ENCODE data around the gene MYO5B.

MYO5B gene

GRCh38 chr18:49931760-49932159 lies 263.2 kb downstream of the MYO5B start:
- Histone ChIP-seq H3K9me3 (ENCODE audit: control extremely low read depth in 1 of 5, control insufficient read depth in 4 of 5, insufficient read depth in 2 of 5, low read depth in 1 of 5, low read length in 4 of 5) (no peaks in the 10 kb centered on the region), H3K27ac (ENCODE audit: insufficient read depth in 1 of 2, low read depth in 1 of 2, low read length in 2 of 2, poor library complexity in 1 of 2, severe bottlenecking in 2 of 2) (no peak overlapping the region), H3K4me3 (ENCODE audit: control insufficient read depth in 1 of 7, extremely low read depth in 1 of 7, insufficient read depth in 4 of 7, low read depth in 2 of 7, low read length in 6 of 7) (no peak overlapping the region), H3K27me3 (replicated peaks in 2 of 5; ENCODE audit: control insufficient read depth in 4 of 5, insufficient read depth in 5 of 5, low read length in 4 of 5) (peaks cover 0 to 9% (median 3%) of the 10 kb centered on the region in 5 experiments), H3K36me3 (ENCODE audit: control insufficient read depth in 4 of 4, insufficient read depth in 4 of 4, low read length in 3 of 4) (no peaks in the 10 kb centered on the region), H3K4me1 (ENCODE audit: control extremely low read depth in 1 of 4, control insufficient read depth in 4 of 4, insufficient read depth in 4 of 4, low read length in 3 of 4) (no peaks in the 10 kb centered on the region)
- DNase-seq = no peak
- WGBS (ENCODE audit: insufficient coverage) = 93% methylated on average over 4 of the region's 4 CpGs
- POLR2A ChIA-PET = no interaction called here
- CTCF ChIA-PET = no interaction called here

- WGBS (ENCODE audit: insufficient coverage) = 92% methylated on average over 3 of the region's 5 CpGs
- H3K36me3 ChIP-seq (ENCODE audit: control insufficient read depth in 4 of 4, insufficient read depth in 4 of 4, low read length in 3 of 4) = no peaks in the 10 kb centered on the region
- POLR2A ChIA-PET = no interaction called here
- no peak overlapping the region for H3K4me3 ChIP-seq (ENCODE audit: control insufficient read depth in 1 of 7, extremely low read depth in 1 of 7, insufficient read depth in 4 of 7, low read depth in 2 of 7, low read length in 6 of 7)
- H3K4me1 ChIP-seq (ENCODE audit: control extremely low read depth in 1 of 4, control insufficient read depth in 4 of 4, insufficient read depth in 4 of 4, low read length in 3 of 4) = no peaks in the 10 kb centered on the region
- no peak for DNase-seq
- peaks cover 0 to 9% (median 3%) of the 10 kb centered on the region in 5 experiments for H3K27me3 ChIP-seq (replicated peaks in 2 of 5; ENCODE audit: control insufficient read depth in 4 of 5, insufficient read depth in 5 of 5, low read length in 4 of 5)
- CTCF ChIA-PET = no interaction called here
- no peaks in the 10 kb centered on the region for H3K9me3 ChIP-seq (ENCODE audit: control extremely low read depth in 1 of 5, control insufficient read depth in 4 of 5, insufficient read depth in 2 of 5, low read depth in 1 of 5, low read length in 4 of 5)
- no peak overlapping the region for H3K27ac ChIP-seq (ENCODE audit: insufficient read depth in 1 of 2, low read depth in 1 of 2, low read length in 2 of 2, poor library complexity in 1 of 2, severe bottlenecking in 2 of 2)
Observed at GRCh38 chr18:49931179-49931578, 263.8 kb downstream of the MYO5B start.

- Histone ChIP-seq H3K27me3 (replicated peaks in 2 of 5; ENCODE audit: control insufficient read depth in 4 of 5, insufficient read depth in 5 of 5, low read length in 4 of 5) (peaks cover 5 to 27% (median 10%) of the 10 kb centered on the region in 5 experiments), H3K4me3 (ENCODE audit: control insufficient read depth in 1 of 7, extremely low read depth in 1 of 7, insufficient read depth in 4 of 7, low read depth in 2 of 7, low read length in 6 of 7) (no peak overlapping the region), H3K27ac (ENCODE audit: insufficient read depth in 1 of 2, low read depth in 1 of 2, low read length in 2 of 2, poor library complexity in 1 of 2, severe bottlenecking in 2 of 2) (no peak overlapping the region), H3K36me3 (ENCODE audit: control insufficient read depth in 4 of 4, insufficient read depth in 4 of 4, low read length in 3 of 4) (no peaks in the 10 kb centered on the region), H3K4me1 (ENCODE audit: control extremely low read depth in 1 of 4, control insufficient read depth in 4 of 4, insufficient read depth in 4 of 4, low read length in 3 of 4) (no peaks in the 10 kb centered on the region), H3K9me3 (ENCODE audit: control extremely low read depth in 1 of 5, control insufficient read depth in 4 of 5, insufficient read depth in 2 of 5, low read depth in 1 of 5, low read length in 4 of 5) (peaks cover 0 to 3% (median 1%) of the 10 kb centered on the region in 5 experiments)
- ChIA-PET POLR2A (no interaction called here), CTCF (no interaction called here)
- WGBS (ENCODE audit: insufficient coverage) = 63% methylated on average over 2 of the region's 5 CpGs
- DNase-seq = no peak
Observed at GRCh38 chr18:49926106-49926745, 268.7 kb downstream of the MYO5B start.

GRCh38 chr18:49924293-49924983 lies 270.5 kb downstream of the MYO5B start:
- H3K4me3 ChIP-seq (ENCODE audit: control insufficient read depth in 1 of 7, extremely low read depth in 1 of 7, insufficient read depth in 4 of 7, low read depth in 2 of 7, low read length in 6 of 7) = no peak overlapping the region
- DNase-seq = no peak
- no peaks in the 10 kb centered on the region for H3K4me1 ChIP-seq (ENCODE audit: control extremely low read depth in 1 of 4, control insufficient read depth in 4 of 4, insufficient read depth in 4 of 4, low read length in 3 of 4)
- CTCF ChIA-PET = no interaction called here
- POLR2A ChIA-PET = no interaction called here
- WGBS (ENCODE audit: insufficient coverage) = 76% methylated on average over 2 of the region's 2 CpGs
- peaks cover 5 to 39% (median 14%) of the 10 kb centered on the region in 5 experiments for H3K27me3 ChIP-seq (replicated peaks in 2 of 5; ENCODE audit: control insufficient read depth in 4 of 5, insufficient read depth in 5 of 5, low read length in 4 of 5)
- H3K36me3 ChIP-seq (ENCODE audit: control insufficient read depth in 4 of 4, insufficient read depth in 4 of 4, low read length in 3 of 4) = no peaks in the 10 kb centered on the region
- H3K27ac ChIP-seq (ENCODE audit: insufficient read depth in 1 of 2, low read depth in 1 of 2, low read length in 2 of 2, poor library complexity in 1 of 2, severe bottlenecking in 2 of 2) = no peak overlapping the region
- peaks cover 0 to 3% (median 1%) of the 10 kb centered on the region in 5 experiments for H3K9me3 ChIP-seq (ENCODE audit: control extremely low read depth in 1 of 5, control insufficient read depth in 4 of 5, insufficient read depth in 2 of 5, low read depth in 1 of 5, low read length in 4 of 5)

GRCh38 chr18:49922228-49922627 lies 272.7 kb downstream of the MYO5B start:
- no peak overlapping the region for H3K27ac ChIP-seq (ENCODE audit: insufficient read depth in 1 of 2, low read depth in 1 of 2, low read length in 2 of 2, poor library complexity in 1 of 2, severe bottlenecking in 2 of 2)
- peaks cover 0 to 3% (median 1%) of the 10 kb centered on the region in 5 experiments for H3K9me3 ChIP-seq (ENCODE audit: control extremely low read depth in 1 of 5, control insufficient read depth in 4 of 5, insufficient read depth in 2 of 5, low read depth in 1 of 5, low read length in 4 of 5)
- DNase-seq = no peak
- peaks cover 3 to 47% (median 14%) of the 10 kb centered on the region in 5 experiments for H3K27me3 ChIP-seq (replicated peaks in 2 of 5; ENCODE audit: control insufficient read depth in 4 of 5, insufficient read depth in 5 of 5, low read length in 4 of 5)
- H3K36me3 ChIP-seq (ENCODE audit: control insufficient read depth in 4 of 4, insufficient read depth in 4 of 4, low read length in 3 of 4) = no peaks in the 10 kb centered on the region
- CTCF ChIA-PET = no interaction called here
- WGBS (ENCODE audit: insufficient coverage) = no CpG with 5 or more reads among the region's 2 CpGs
- no peaks in the 10 kb centered on the region for H3K4me1 ChIP-seq (ENCODE audit: control extremely low read depth in 1 of 4, control insufficient read depth in 4 of 4, insufficient read depth in 4 of 4, low read length in 3 of 4)
- H3K4me3 ChIP-seq (ENCODE audit: control insufficient read depth in 1 of 7, extremely low read depth in 1 of 7, insufficient read depth in 4 of 7, low read depth in 2 of 7, low read length in 6 of 7) = no peak overlapping the region
- POLR2A ChIA-PET = no interaction called here

GRCh38 chr18:49921318-49921985 lies 273.5 kb downstream of the MYO5B start:
- no peaks in the 10 kb centered on the region for H3K4me1 ChIP-seq (ENCODE audit: control extremely low read depth in 1 of 4, control insufficient read depth in 4 of 4, insufficient read depth in 4 of 4, low read length in 3 of 4)
- POLR2A ChIA-PET = no interaction called here
- no peak for DNase-seq
- H3K4me3 ChIP-seq (ENCODE audit: control insufficient read depth in 1 of 7, extremely low read depth in 1 of 7, insufficient read depth in 4 of 7, low read depth in 2 of 7, low read length in 6 of 7) = no peak overlapping the region
- WGBS (ENCODE audit: insufficient coverage) = 50% methylated on average over 9 of the region's 12 CpGs
- H3K27ac ChIP-seq (ENCODE audit: insufficient read depth in 1 of 2, low read depth in 1 of 2, low read length in 2 of 2, poor library complexity in 1 of 2, severe bottlenecking in 2 of 2) = no peak overlapping the region
- peaks cover 3 to 48% (median 14%) of the 10 kb centered on the region in 5 experiments for H3K27me3 ChIP-seq (replicated peaks in 2 of 5; ENCODE audit: control insufficient read depth in 4 of 5, insufficient read depth in 5 of 5, low read length in 4 of 5)
- CTCF ChIA-PET = no interaction called here
- H3K9me3 ChIP-seq (ENCODE audit: control extremely low read depth in 1 of 5, control insufficient read depth in 4 of 5, insufficient read depth in 2 of 5, low read depth in 1 of 5, low read length in 4 of 5) = peaks cover 0 to 3% (median 1%) of the 10 kb centered on the region in 5 experiments
- H3K36me3 ChIP-seq (ENCODE audit: control insufficient read depth in 4 of 4, insufficient read depth in 4 of 4, low read length in 3 of 4) = no peaks in the 10 kb centered on the region

- Histone ChIP-seq H3K4me1 (ENCODE audit: control extremely low read depth in 1 of 4, control insufficient read depth in 4 of 4, insufficient read depth in 4 of 4, low read length in 3 of 4) (no peaks in the 10 kb centered on the region), H3K27me3 (replicated peaks in 2 of 5; ENCODE audit: control insufficient read depth in 4 of 5, insufficient read depth in 5 of 5, low read length in 4 of 5) (peaks cover 3 to 52% (median 14%) of the 10 kb centered on the region in 5 experiments), H3K36me3 (ENCODE audit: control insufficient read depth in 4 of 4, insufficient read depth in 4 of 4, low read length in 3 of 4) (no peaks in the 10 kb centered on the region), H3K9me3 (ENCODE audit: control extremely low read depth in 1 of 5, control insufficient read depth in 4 of 5, insufficient read depth in 2 of 5, low read depth in 1 of 5, low read length in 4 of 5) (peaks cover 0 to 3% (median 1%) of the 10 kb centered on the region in 5 experiments), H3K27ac (ENCODE audit: insufficient read depth in 1 of 2, low read depth in 1 of 2, low read length in 2 of 2, poor library complexity in 1 of 2, severe bottlenecking in 2 of 2) (no peak overlapping the region), H3K4me3 (ENCODE audit: control insufficient read depth in 1 of 7, extremely low read depth in 1 of 7, insufficient read depth in 4 of 7, low read depth in 2 of 7, low read length in 6 of 7) (no peak overlapping the region)
- no peak for DNase-seq
- 10% methylated on average over 3 of the region's 6 CpGs for WGBS (ENCODE audit: insufficient coverage)
- ChIA-PET POLR2A (no interaction called here), CTCF (no interaction called here)
Observed at GRCh38 chr18:49920731-49921130, 274.2 kb downstream of the MYO5B start.
